T-helper 2 cell (primary cell): ENCODE measurements around the gene NEUROG2.
"Not testable (repeated sequence)": the region's sequence is repeated elsewhere in the genome, so short reads cannot be mapped to it uniquely, and the experiment has no call there.

ENCODE experiments used
- DNase-seq, 5 experiments: peaks; one replicate each; pipeline versions ENCODE4 v3.0.0 to v3.0.0-alpha.2; 2012 to 2022
- total RNA-seq, 2 donors: gene quantifications; one replicate each; lab custom pipeline; 2026; lab: John Stamatoyannopoulos, UW

The NEUROG2 gene
- total RNA-seq = 0 to 0.07 reads per million in 2 donors

DNA sequence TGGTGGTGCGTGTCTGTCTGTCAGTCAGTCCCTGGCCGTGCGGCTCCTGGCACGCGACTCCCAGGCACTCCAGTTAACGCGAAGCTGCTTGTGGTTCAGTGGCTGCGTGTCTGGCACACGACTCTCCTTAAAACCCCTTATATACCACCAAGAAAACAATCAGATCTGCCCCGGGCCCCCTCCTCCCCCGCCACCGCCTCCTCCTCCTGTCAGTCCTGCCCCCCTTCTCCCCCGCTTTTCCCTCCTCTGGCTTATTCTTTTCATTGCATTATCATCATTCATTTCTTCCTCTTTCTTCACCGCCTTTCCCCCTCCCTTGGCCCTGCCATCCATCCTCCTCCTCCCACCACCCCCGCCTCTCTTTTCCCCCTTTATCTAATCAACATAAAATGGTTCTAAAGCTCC lies at the start of gene NEUROG2:
Gene NEUROG2, minus strand, starts transcription at position 115 of the 405 bp plus-strand sequence. CDS start 705 bp downstream, outside the sequence.
- DNase-seq = no peak

- DNase-seq = no peak
These were observed 48.8 kb upstream of the NEUROG2 start for GRCh38 chr4:112564706-112565270.

GRCh38 chr4:112563431-112564200 lies 47.6 kb upstream of the NEUROG2 start:
- DNase-seq = no peak

GRCh38 chr4:112562254-112562879 lies 46.4 kb upstream of the NEUROG2 start:
- DNase-seq = no peak

DNA sequence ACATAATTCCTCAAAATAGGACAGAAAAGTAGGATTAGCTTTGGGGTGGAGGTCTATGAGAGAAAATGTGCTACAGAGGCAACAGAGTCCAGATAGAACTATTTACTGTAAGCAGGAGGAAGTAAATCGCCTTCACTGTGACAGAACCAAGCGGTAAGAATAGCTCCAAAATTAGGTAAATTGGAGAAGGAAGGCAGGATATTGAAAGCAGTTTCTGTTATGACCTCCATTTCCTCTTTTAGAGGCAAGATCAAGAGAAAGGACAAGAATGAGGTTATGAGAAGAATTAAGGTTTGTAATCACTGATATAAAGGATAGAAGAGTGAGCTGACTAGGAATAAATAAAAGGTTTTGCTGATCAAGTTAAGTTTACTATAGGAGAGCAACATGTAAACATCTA lies 44.1 kb upstream of the NEUROG2 start:
- DNase-seq = no peak

DNA sequence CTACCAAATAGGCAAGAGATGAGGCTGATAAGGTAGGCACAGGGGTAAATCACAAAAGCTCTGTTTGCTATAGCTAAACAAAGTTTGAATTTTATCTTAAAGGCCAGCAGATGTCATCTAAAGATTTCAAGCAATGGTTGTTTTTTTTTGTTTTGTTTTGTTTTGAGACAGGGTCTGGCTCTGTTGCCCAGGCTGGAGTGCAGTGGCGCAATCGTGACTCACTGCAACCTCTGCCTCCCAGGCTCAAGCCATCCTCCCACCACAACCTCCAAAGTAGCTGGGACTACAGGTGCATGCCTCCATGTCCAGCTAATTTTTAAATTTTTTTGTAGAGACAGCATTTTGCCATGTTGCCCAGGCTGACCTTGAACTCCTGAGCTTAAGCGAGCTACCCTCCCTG lies 43.1 kb upstream of the NEUROG2 start:
- DNase-seq = no peak

DNA sequence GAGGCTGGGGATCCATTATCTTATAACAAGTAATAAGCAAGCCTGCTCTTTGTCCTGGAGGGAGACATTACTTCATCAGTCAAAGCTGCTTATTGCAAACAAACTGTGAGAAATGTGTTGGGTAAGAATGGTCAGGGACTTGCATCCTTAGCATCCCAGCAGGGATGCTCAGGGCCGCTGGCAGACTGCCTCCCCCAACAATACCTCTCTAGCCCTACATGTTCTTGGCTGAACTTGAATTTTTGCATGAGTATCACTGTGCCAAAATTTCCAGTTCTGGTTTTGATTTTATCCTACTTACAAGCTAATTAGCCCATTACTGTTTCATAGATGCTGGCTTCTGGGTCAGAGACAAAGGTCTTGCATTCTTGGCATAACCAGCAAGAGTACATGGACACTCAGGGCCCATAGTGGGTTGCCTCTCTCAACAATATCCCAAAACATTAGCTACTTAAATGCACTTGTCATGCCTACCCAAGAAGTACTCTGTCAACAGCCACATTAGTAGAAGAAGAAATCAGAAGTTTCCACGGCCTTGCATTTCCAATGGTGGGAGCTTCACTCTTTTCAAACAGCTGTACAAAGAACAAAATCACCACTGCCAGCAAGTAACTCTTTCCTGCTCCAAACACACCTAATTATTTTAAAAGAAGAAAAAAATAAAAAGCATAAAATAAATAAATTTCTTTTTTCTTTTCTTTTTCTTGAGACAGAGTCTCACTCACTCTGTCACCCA lies 41.9 kb upstream of the NEUROG2 start:
- DNase-seq = no peak

GRCh38 chr4:112554271-112554670 lies 38.3 kb upstream of the NEUROG2 start:
- DNase-seq = not testable (repeated sequence)

- DNase-seq = no peak
These were observed 36.7 kb upstream of the NEUROG2 start for GRCh38 chr4:112552668-112553067.

- no peak for DNase-seq
These were observed 34.7 kb upstream of the NEUROG2 start for GRCh38 chr4:112550728-112551127.

DNA sequence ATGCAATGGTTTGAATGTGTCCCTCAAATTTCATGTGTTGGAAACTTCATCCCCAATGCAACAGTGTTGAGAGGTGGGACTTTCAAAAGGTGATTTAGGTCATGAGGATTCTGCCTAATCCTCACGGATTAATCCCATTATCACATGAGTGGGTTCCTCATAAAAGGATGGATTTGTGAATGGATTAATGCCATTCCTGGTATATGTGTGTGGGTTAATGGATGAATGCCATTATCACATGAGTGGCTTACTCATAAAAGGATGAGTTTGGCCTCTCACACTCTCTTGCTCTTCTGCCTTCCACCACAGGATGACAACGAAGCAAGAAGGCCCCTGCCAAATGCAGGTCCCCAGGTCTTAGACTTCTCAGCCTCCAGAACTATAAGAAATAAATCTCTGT lies 30.5 kb upstream of the NEUROG2 start:
- no peak for DNase-seq

- no peak for DNase-seq
These were observed 29.4 kb upstream of the NEUROG2 start for GRCh38 chr4:112545346-112545745.

GRCh38 chr4:112540695-112541094 lies 24.7 kb upstream of the NEUROG2 start:
- DNase-seq = no peak

DNA sequence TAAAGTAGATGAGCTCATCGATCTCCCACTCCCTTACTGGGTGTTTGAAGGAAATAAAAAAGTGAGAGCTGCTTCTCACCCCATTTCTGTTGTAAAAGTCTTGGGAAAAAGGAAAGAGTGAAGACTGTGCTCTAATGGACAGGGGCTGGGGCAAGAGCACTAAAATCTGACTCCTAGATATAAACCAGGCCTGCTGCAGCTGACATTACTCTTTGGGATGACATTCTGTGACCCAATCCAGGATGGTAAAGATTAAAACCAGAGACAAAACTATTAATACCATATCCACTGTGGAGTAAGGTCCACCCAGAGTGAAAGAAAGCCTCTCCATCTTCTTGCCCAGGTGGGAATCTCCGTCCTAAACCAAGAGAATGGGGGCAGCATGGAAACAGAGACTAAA lies 20.1 kb upstream of the NEUROG2 start:
- DNase-seq = no peak

DNA sequence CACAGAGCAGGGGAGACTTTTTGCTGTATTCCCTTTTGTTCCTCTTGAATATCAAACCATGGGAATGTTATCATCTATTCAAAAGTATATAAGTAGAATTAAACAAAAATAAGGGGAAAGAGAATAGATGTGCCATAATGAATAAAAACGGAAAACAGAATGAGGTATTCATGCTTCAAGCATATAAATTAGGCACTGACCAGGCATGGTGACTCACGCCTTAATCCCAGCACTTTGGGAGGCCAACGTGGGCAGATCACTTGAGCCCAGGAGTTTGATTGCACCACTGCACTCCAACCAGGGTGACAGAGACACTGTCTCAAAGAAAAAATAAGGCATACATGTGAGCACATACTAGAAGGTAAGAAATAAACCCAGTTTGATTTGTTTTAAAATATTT lies 16.3 kb upstream of the NEUROG2 start:
- no peak for DNase-seq

DNA sequence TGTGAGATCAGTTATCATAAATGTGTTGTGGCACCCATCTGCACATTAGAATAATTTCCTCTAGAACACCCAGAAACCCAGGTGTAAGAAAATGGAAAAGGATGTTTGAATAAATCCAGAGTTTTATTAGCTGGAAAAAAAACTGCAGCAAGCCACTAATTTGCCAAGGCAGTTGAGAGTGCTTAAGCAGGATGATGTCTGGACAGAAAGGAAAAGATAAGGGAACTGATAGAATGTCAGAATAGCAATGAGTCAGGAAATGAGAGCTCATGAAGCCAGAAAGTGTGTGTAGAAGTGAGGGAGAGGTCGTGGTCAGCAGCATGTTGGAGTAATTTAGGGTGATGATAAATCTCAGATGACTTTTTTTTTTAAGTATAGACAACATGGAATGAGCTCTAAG lies 15.2 kb upstream of the NEUROG2 start:
- DNase-seq = no peak

- DNase-seq = no peak
These were observed 10.1 kb upstream of the NEUROG2 start for GRCh38 chr4:112526061-112526460.

GRCh38 chr4:112523764-112524505 lies 8.0 kb upstream of the NEUROG2 start:
- peak; percentile 55 to 65 (median 57) for DNase-seq

GRCh38 chr4:112523008-112523721 lies 7.2 kb upstream of the NEUROG2 start:
- peak in 2 of 5 experiments; percentile 19 to 62 for DNase-seq

- not testable (repeated sequence) for DNase-seq
These were observed 6.5 kb upstream of the NEUROG2 start for GRCh38 chr4:112522431-112522830.

GRCh38 chr4:112521123-112522023 lies 5.4 kb upstream of the NEUROG2 start:
- DNase-seq = no peak
